Endodermal cell (in vitro differentiated cells): ENCODE measurements around the gene PVALEF. TPM values are rescaled to one million over a fixed set of nuclear protein-coding genes. Genes with fewer than 3 reads are reported as not detected.

Experiments
- DNase-seq: peaks from one replicate; pipeline ENCODE4 v3.0.0-alpha.2; 2017
- H3K27ac ChIP-seq: 2 replicates; pipeline ENCODE4 v1.5.1; 2013; ENCODE audit warnings: mild to moderate bottlenecking, low read depth, low read length, moderate library complexity
- H3K27me3 ChIP-seq: 2 replicates; pipeline ENCODE4 v1.6.1; 2013; ENCODE audit warnings: mild to moderate bottlenecking, low read length, moderate library complexity; ENCODE audit not compliant: insufficient read depth, control insufficient read depth, poor library complexity, severe bottlenecking
- H3K36me3 ChIP-seq: 2 replicates; pipeline ENCODE4 v1.7.0; 2013; ENCODE audit warnings: mild to moderate bottlenecking, low read length, moderate library complexity; ENCODE audit not compliant: control insufficient read depth, insufficient read depth
- H3K4me1 ChIP-seq: one replicate; pipeline ENCODE4 v1.7.0; 2013; ENCODE audit warnings: low read length; ENCODE audit not compliant: control insufficient read depth, insufficient read depth
- H3K4me3 ChIP-seq: 2 replicates; pipeline ENCODE4 v1.5.1; 2013; ENCODE audit warnings: mild to moderate bottlenecking, low read length, moderate library complexity
- H3K9ac ChIP-seq: 2 replicates; pipeline ENCODE4 v1.6.1; 2013; ENCODE audit warnings: mild to moderate bottlenecking, low read length, moderate library complexity; ENCODE audit not compliant: poor library complexity, severe bottlenecking; ENCODE audit errors: extremely low read depth
- H3K9me3 ChIP-seq: 2 replicates; pipeline ENCODE4 v1.6.1; 2013; ENCODE audit warnings: mild to moderate bottlenecking, low read length, moderate library complexity; ENCODE audit not compliant: control insufficient read depth
- H3K27ac Mint-ChIP-seq: 2 replicates; pipeline ENCODE4 v1.8.0; 2020; ENCODE audit warnings: mixed read lengths
- H3K27me3 Mint-ChIP-seq: 2 replicates; pipeline ENCODE4 v1.8.0; 2021; ENCODE audit warnings: mild to moderate bottlenecking, mixed read lengths; ENCODE audit not compliant: insufficient read depth
- H3K36me3 Mint-ChIP-seq: 2 replicates; pipeline ENCODE4 v1.8.0; 2020; ENCODE audit warnings: low read depth, mixed read lengths
- H3K4me1 Mint-ChIP-seq: 2 replicates; pipeline ENCODE4 v1.8.0; 2020; ENCODE audit warnings: mixed read lengths
- H3K4me3 Mint-ChIP-seq: 2 replicates; pipeline ENCODE4 v1.8.0; 2020; ENCODE audit warnings: mild to moderate bottlenecking, moderate library complexity, mixed read lengths
- H3K9me3 Mint-ChIP-seq: 2 replicates; pipeline ENCODE4 v1.8.0; 2020; ENCODE audit warnings: mild to moderate bottlenecking, mixed read lengths
- CTCF ChIP-seq: fragments of 200-600 bp; sonication (generic); conservative IDR thresholded peaks from 2 replicates; pipeline ENCODE4 v1.5.0; 2021; ENCODE audit warnings: antibody characterized with exemption, mild to moderate bottlenecking
- WGBS, 2 experiments: methylation state at CpG; one replicate each; pipeline versions ENCODE4 v1.1.5 to v1.1.7; 2013; ENCODE audit warnings: missing lambda C conversion rate in 2 of 2, mixed read lengths in 1 of 2; ENCODE audit not compliant: insufficient coverage in 1 of 2, insufficient read length in 1 of 2; 5-methylcytosine and 5-hydroxymethylcytosine counted together
- total RNA-seq, 2 donors: library from RNA; stranded (reverse); fragmentation: NEBNext Ultra II Directional in 1 of 2; extraction: Animal tissue kit (Norgen Biotek cat#: 25700) in 1 of 2; gene quantifications; 2 replicates in 1 of 2; 3 replicates in 1 of 2; pipeline ENCODE4 v1.2.1, GENCODE V29; 2021

PVALEF gene
- total RNA-seq, 2 donors from 2014 or later, result not detected

- Histone ChIP-seq H3K9ac (no peak overlapping the region), H3K27me3 (no peaks in the 10 kb centered on the region), H3K4me3 (no peak overlapping the region), H3K4me1 (no peaks in the 10 kb centered on the region), H3K36me3 (no peaks in the 10 kb centered on the region), H3K9me3 (no peaks in the 10 kb centered on the region), H3K27ac (no peak overlapping the region)
- H3K27ac Mint-ChIP-seq, result no peak overlapping the region
- H3K4me1 Mint-ChIP-seq, result no peaks in the 10 kb centered on the region
- 93 to 100% methylated on average over 6 to 28 of the region's 28 CpGs for WGBS, 2 experiments
- no peak overlapping the region for H3K4me3 Mint-ChIP-seq
- no peaks in the 10 kb centered on the region for H3K9me3 Mint-ChIP-seq
- no peak for DNase-seq
- H3K36me3 Mint-ChIP-seq, result no peaks in the 10 kb centered on the region
- H3K27me3 Mint-ChIP-seq, result no peaks in the 10 kb centered on the region
- TF ChIP-seq CTCF, result no peak
Observed at GRCh38 chr17:81190591-81190990, 25.3 kb downstream of the PVALEF start.

DNA sequence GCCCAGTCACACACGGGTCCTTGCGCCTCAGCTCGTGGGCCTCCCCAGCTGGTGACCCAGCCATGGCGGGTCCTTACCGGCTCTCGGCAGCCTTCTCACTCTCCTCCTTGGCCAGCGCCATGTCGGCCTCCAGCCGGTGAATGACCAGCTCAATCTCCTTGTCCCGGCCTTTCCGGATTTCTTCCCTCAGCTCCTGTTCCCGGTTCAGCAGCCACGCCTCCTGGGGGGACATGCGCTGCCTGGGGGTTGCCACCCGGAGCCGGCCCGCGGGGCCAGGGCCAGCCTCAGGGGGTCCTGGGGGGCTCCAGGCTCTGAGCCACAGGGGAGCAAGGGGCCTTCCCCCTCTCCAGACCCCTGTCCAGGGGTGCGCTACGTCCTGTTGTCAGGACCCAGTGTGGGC, 25.8 kb downstream of the PVALEF start:
- Mint-ChIP-seq H3K4me1 (no peaks in the 10 kb centered on the region), H3K4me3 (no peak overlapping the region), H3K27ac (no peak overlapping the region), H3K36me3 (no peaks in the 10 kb centered on the region), H3K9me3 (no peaks in the 10 kb centered on the region), H3K27me3 (no peaks in the 10 kb centered on the region)
- Histone ChIP-seq H3K36me3 (no peaks in the 10 kb centered on the region), H3K4me3 (no peak overlapping the region), H3K9me3 (no peaks in the 10 kb centered on the region), H3K27me3 (no peaks in the 10 kb centered on the region), H3K9ac (no peak overlapping the region), H3K4me1 (no peaks in the 10 kb centered on the region), H3K27ac (no peak overlapping the region)
- no peak for TF ChIP-seq CTCF
- no peak for DNase-seq
- 87 to 91% methylated on average over 14 to 20 of the region's 20 CpGs for WGBS, 2 experiments

- H3K4me3 Mint-ChIP-seq, result no peak overlapping the region
- Histone ChIP-seq H3K4me3 (no peak overlapping the region), H3K9ac (no peak overlapping the region), H3K4me1 (no peaks in the 10 kb centered on the region), H3K27me3 (no peaks in the 10 kb centered on the region), H3K36me3 (no peaks in the 10 kb centered on the region), H3K9me3 (no peaks in the 10 kb centered on the region), H3K27ac (no peak overlapping the region)
- no peaks in the 10 kb centered on the region for H3K27me3 Mint-ChIP-seq
- WGBS, 2 experiments, result 94 to 96% methylated on average over 10 to 14 of the region's 14 CpGs
- no peak for TF ChIP-seq CTCF
- H3K27ac Mint-ChIP-seq, result no peak overlapping the region
- no peaks in the 10 kb centered on the region for H3K4me1 Mint-ChIP-seq
- no peak for DNase-seq
- H3K9me3 Mint-ChIP-seq, result no peaks in the 10 kb centered on the region
- H3K36me3 Mint-ChIP-seq, result no peaks in the 10 kb centered on the region
Observed at GRCh38 chr17:81191646-81192045, 26.3 kb downstream of the PVALEF start.
